Measurements from ENCODE around the gene DOP1B.
"Not testable (repeated sequence)": the region's sequence is repeated elsewhere in the genome, so short reads cannot be mapped to it uniquely, and the experiment has no call there.

DNA sequence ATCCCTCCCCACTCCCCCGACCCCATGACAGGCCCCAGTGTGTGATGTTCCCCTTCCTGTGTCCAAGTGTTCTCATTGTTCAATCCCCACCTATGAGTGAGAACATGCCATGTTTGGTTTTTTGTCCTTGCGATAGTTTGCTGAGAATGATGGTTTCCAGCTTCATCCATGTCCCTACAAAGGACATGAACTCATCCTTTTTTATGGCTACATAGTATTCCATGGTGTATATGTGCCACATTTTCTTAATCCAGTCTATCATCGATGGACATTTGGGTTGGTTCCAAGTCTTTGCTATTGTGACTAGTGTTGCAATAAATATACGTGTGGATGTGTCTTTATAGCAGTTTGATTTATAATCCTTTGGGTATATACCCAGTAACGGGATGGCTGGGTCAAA is 43.0 kb downstream of the DOP1B start:
- not testable (repeated sequence) for TF ChIP-seq POLR2A (IDR thresholded peaks at IDR 0.05)
- TF ChIP-seq, protein P1, sequence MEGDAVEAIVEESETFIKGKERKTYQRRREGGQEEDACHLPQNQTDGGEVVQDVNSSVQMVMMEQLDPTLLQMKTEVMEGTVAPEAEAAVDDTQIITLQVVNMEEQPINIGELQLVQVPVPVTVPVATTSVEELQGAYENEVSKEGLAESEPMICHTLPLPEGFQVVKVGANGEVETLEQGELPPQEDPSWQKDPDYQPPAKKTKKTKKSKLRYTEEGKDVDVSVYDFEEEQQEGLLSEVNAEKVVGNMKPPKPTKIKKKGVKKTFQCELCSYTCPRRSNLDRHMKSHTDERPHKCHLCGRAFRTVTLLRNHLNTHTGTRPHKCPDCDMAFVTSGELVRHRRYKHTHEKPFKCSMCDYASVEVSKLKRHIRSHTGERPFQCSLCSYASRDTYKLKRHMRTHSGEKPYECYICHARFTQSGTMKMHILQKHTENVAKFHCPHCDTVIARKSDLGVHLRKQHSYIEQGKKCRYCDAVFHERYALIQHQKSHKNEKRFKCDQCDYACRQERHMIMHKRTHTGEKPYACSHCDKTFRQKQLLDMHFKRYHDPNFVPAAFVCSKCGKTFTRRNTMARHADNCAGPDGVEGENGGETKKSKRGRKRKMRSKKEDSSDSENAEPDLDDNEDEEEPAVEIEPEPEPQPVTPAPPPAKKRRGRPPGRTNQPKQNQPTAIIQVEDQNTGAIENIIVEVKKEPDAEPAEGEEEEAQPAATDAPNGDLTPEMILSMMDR (IDR thresholded peaks at IDR 0.05), result not testable (repeated sequence)
